ENCODE data around the gene GNAS-AS1.

Gene GNAS-AS1

GRCh38 chr20:58818586-58819285, 32.0 kb downstream of the GNAS-AS1 start:
- DNase-seq (ENCODE audit: low read depth in 1 of 2, low spot score in 1 of 2): no peak
- no peak for TF ChIP-seq JUND (IDR thresholded peaks at IDR 0.05; ENCODE audit: low read depth)
- in situ Hi-C loops (cut with HindIII; ENCODE audit: low pct_unique_long_range_greater_than_20kb, low sequenced_read_pairs): no loop called here

- TF ChIP-seq JUND (IDR thresholded peaks at IDR 0.05; ENCODE audit: low read depth): no peak
- DNase-seq (ENCODE audit: low read depth in 1 of 2, low spot score in 1 of 2): no peak
- in situ Hi-C loops (cut with HindIII; ENCODE audit: low pct_unique_long_range_greater_than_20kb, low sequenced_read_pairs): no loop called here
These were observed 33.0 kb downstream of the GNAS-AS1 start for GRCh38 chr20:58817748-58818147.

DNA sequence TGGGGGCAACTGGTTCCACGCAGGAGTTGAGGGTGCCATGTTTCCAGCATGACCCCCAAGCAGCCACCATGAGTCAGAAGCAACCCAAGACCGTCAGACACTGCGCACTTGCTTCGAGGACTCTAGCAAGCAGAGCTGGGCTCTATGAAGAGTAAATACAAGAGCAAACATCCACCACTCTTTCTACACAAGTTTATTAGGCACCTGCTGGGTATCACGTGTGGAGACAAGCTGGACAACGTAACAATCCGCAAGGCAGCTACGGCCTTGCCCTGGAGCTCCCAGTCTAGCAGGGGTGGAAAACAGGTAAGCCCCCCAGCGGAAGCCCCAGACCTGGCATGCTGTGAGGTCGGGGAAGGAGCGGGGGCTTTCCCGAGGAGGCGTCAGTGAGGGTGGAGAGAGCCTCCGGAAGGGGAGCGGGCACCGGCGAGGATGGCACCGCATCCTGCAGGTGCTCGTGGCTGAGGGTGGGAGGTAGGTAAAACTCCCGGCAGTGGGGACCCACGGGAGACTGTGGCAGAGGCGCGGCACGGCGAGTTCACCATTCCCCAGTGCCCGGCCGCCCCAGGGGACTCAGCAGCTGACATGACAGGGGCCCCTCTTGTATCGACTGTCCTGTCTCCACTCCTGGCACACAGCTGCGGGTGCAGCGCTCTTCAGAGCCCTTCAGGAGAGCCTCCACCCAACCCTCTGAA, 33.6 kb downstream of the GNAS-AS1 start:
- DNase-seq (ENCODE audit: low read depth in 1 of 2, low spot score in 1 of 2): no peak
- no peak for TF ChIP-seq JUND (IDR thresholded peaks at IDR 0.05; ENCODE audit: low read depth)
- in situ Hi-C loops (cut with HindIII; ENCODE audit: low pct_unique_long_range_greater_than_20kb, low sequenced_read_pairs): no loop called here

DNA sequence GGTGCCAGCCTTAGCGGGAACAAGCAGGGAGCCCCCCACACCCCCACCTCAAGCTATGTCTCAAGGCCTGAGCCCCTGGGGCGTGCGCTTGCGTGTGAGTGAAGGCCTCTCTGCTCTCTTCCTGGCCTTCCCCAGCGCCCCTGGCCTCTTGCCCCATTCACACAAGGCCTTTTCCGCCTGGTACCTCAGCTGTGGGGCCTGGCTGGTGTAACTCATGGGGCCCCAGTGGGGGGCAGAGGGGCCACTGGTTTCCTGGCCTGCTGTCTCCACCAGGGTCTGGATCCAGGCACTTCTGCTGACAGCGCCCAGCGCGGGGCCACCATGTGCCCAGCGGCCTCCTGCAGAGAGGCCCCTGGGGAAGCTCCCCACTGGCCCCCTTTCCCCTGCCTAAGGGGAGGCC, 34.7 kb downstream of the GNAS-AS1 start:
- no peak for DNase-seq (ENCODE audit: low read depth in 1 of 2, low spot score in 1 of 2)
- in situ Hi-C loops (cut with HindIII; ENCODE audit: low pct_unique_long_range_greater_than_20kb, low sequenced_read_pairs): no loop called here

GRCh38 chr20:58815448-58815847, 35.3 kb downstream of the GNAS-AS1 start:
- TF ChIP-seq JUND (IDR thresholded peaks at IDR 0.05; ENCODE audit: low read depth): no peak
- no peak for DNase-seq (ENCODE audit: low read depth in 1 of 2, low spot score in 1 of 2)
- in situ Hi-C loops (cut with HindIII; ENCODE audit: low pct_unique_long_range_greater_than_20kb, low sequenced_read_pairs): no loop called here

More for the DNA sequence above, 34.7 kb downstream of the GNAS-AS1 start:
- TF ChIP-seq JUND (IDR thresholded peaks at IDR 0.05; ENCODE audit: low read depth): no peak

- DNase-seq (ENCODE audit: low read depth in 1 of 2, low spot score in 1 of 2): no peak
- in situ Hi-C loops (cut with HindIII; ENCODE audit: low pct_unique_long_range_greater_than_20kb, low sequenced_read_pairs): no loop called here
- no peak for TF ChIP-seq JUND (IDR thresholded peaks at IDR 0.05; ENCODE audit: low read depth)
These were observed 37.3 kb downstream of the GNAS-AS1 start for GRCh38 chr20:58813369-58813768.

- no peak for DNase-seq (ENCODE audit: low read depth in 1 of 2, low spot score in 1 of 2)
- in situ Hi-C loops (cut with HindIII; ENCODE audit: low pct_unique_long_range_greater_than_20kb, low sequenced_read_pairs): no loop called here
- TF ChIP-seq JUND (IDR thresholded peaks at IDR 0.05; ENCODE audit: low read depth): no peak
These were observed 39.4 kb downstream of the GNAS-AS1 start for GRCh38 chr20:58811334-58811733.

DNA sequence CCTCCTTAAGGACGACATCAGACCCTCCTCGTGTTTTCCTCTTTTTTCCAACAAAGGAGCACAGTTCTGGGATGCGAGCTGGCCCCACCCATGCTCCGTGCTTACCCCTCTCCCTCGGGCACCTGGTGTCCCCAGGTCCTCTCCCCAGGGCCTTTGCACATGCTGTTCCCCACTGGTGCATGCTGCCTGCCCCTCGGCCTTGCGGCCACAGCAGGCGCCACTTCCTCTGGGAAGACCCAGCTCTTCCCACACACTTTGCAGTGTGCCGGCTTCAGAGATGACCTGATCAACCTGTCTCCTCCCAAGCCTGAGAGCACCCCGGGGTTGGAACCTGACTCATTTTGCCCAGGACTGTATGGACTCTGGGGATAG, 39.8 kb downstream of the GNAS-AS1 start:
- no peak for DNase-seq (ENCODE audit: low read depth in 1 of 2, low spot score in 1 of 2)
- no peak for TF ChIP-seq JUND (IDR thresholded peaks at IDR 0.05; ENCODE audit: low read depth)
- in situ Hi-C loops (cut with HindIII; ENCODE audit: low pct_unique_long_range_greater_than_20kb, low sequenced_read_pairs): no loop called here

DNA sequence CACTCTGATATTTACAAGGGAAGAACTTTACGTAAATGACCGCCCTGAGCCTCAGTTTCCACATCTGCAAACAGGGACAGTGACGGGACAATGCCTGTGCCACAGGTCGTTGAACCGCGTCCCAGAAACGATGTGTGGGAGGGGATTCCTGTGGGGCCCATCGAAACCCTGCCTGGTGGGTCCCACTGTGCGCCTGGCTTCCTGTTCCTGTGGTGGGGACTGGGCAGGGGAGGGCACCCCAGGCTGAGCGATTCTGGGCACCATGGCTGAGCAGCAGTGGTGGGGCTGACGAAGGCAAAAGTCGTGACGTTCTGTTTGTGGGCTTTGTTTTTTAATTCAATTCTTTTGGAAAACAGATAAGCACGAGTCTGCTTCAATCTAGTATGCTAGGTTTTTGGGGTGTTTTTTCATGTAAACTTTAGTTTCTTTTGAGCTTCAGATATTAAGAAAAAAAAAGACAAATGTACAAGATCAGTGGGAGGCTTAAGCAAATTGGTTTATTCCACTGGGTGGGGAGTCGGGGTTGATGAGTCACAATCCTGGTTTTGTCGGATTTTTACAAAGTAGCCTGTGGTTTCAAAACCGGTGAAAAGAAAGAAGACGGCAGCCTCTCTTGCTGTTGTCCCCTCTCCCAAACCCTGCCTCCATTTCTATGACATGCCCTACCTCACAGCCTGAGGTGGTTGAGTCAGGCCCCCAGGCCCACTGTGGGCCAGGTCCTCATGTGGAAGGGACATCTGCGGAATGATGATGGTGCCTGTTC, 40.4 kb downstream of the GNAS-AS1 start:
- TF ChIP-seq JUND (IDR thresholded peaks at IDR 0.05; ENCODE audit: low read depth): no peak
- in situ Hi-C loops (cut with HindIII; ENCODE audit: low pct_unique_long_range_greater_than_20kb, low sequenced_read_pairs): no loop called here
- DNase-seq (ENCODE audit: low read depth in 1 of 2, low spot score in 1 of 2): no peak

- TF ChIP-seq JUND (IDR thresholded peaks at IDR 0.05; ENCODE audit: low read depth): no peak
- in situ Hi-C loops (cut with HindIII; ENCODE audit: low pct_unique_long_range_greater_than_20kb, low sequenced_read_pairs): no loop called here
- DNase-seq (ENCODE audit: low read depth in 1 of 2, low spot score in 1 of 2): no peak
These were observed 42.2 kb downstream of the GNAS-AS1 start for GRCh38 chr20:58808271-58809046.

DNA sequence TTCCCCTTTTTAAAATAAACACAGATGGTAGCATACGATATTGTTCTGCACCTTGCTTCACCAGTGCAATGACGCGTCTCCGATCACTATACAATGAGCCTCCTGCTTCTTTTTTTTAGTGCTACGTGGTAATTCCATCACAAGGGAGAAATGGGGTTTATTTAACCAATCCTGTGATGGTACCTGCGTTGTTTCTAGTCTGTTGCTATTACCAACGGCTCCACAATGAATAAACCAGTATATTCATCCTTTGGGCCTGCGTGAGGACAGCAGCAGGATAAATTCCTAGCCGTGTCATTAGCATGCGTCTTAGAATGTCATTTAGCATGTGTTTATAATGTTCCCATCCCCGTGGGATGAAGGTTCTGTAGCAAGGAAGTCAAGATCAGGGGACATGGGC, 42.9 kb downstream of the GNAS-AS1 start:
- in situ Hi-C loops (cut with HindIII; ENCODE audit: low pct_unique_long_range_greater_than_20kb, low sequenced_read_pairs): no loop called here
- TF ChIP-seq JUND (IDR thresholded peaks at IDR 0.05; ENCODE audit: low read depth): no peak
- no peak for DNase-seq (ENCODE audit: low read depth in 1 of 2, low spot score in 1 of 2)

GRCh38 chr20:58803533-58803932, 47.2 kb downstream of the GNAS-AS1 start:
- in situ Hi-C loops (cut with HindIII; ENCODE audit: low pct_unique_long_range_greater_than_20kb, low sequenced_read_pairs): no loop called here
- no peak for TF ChIP-seq JUND (IDR thresholded peaks at IDR 0.05; ENCODE audit: low read depth)
- DNase-seq (ENCODE audit: low read depth in 1 of 2, low spot score in 1 of 2): no peak
